Kidney (tissue), 14 donors: ENCODE measurements around the gene VPS9D1. TPM values are rescaled to one million over a fixed set of nuclear protein-coding genes. Genes with fewer than 3 reads are reported as not detected.

Source experiments
- DNase-seq, 5 donors: peaks; one replicate each; pipeline ENCODE4 v3.0.0-alpha.2; 2013 to 2020
- FAIRE-seq: peaks from 2 replicates; lab custom pipeline; 2012; peaks lifted over from hg19 to GRCh38; lab: Jason Lieb, UNC
- H3K27ac ChIP-seq, 2 donors: one replicate each; pipeline ENCODE4 v1.7.0; 2013; ENCODE audit warnings: low read depth in 2 of 2, low read length in 2 of 2, inconsistent platforms in 1 of 2
- H3K27me3 ChIP-seq: one replicate; pipeline ENCODE4 v1.7.1; 2013; ENCODE audit warnings: low read length, inconsistent platforms; ENCODE audit not compliant: control insufficient read depth, insufficient read depth
- H3K36me3 ChIP-seq, 3 donors: one replicate each; pipeline versions ENCODE4 v1.7.0 to v1.7.1; 2013; ENCODE audit warnings: low read length in 3 of 3, control low read depth in 1 of 3, inconsistent platforms in 1 of 3; ENCODE audit not compliant: insufficient read depth in 3 of 3, control insufficient read depth in 2 of 3
- H3K4me1 ChIP-seq, 3 donors: one replicate each; pipeline versions ENCODE4 v1.7.0 to v1.7.1; 2013; ENCODE audit warnings: low read length in 3 of 3, inconsistent platforms in 1 of 3, low read depth in 1 of 3; ENCODE audit not compliant: control insufficient read depth in 2 of 3, insufficient read depth in 2 of 3
- H3K4me3 ChIP-seq, 3 donors: one replicate each; pipeline versions ENCODE4 v1.7.0 to v1.8.1; 2013; ENCODE audit warnings: low read length in 3 of 3, control low read depth in 1 of 3, inconsistent platforms in 1 of 3
- H3K9ac ChIP-seq, 3 donors: one replicate each; pipeline versions ENCODE4 v1.7.0 to v1.7.1; 2013; ENCODE audit warnings: low read length in 3 of 3, control low read depth in 1 of 3, inconsistent platforms in 1 of 3
- H3K9me3 ChIP-seq, 3 donors: one replicate each; pipeline versions ENCODE4 v1.7.0 to v1.7.1; 2013; ENCODE audit warnings: low read length in 3 of 3, control low read depth in 1 of 3, inconsistent platforms in 1 of 3; ENCODE audit not compliant: control insufficient read depth in 2 of 3, insufficient read depth in 1 of 3
- CTCF ChIP-seq: IDR thresholded peaks from 3 replicates; pipeline ENCODE4 v1.5.1; 2012; ENCODE audit warnings: mild to moderate bottlenecking, moderate library complexity, borderline replicate concordance; ENCODE audit not compliant: insufficient read depth; ENCODE audit errors: extremely low read depth
- intact Hi-C: fragments of 100-400 bp; cut with DNase I; formaldehyde crosslinking; loops from one replicate; pipeline ENCODE4 v1.11.1; 2022
- polyA plus RNA-seq: library from polyadenylated mRNA; stranded (reverse); fragments of 350-450 nt; fragmentation: Illumina TruSeq; extraction: RNeasy Lipid Tissue Mini Kit (QIAGEN cat#74804); gene quantifications from one replicate; pipeline ENCODE4 v1.2.3, GENCODE V29; 2014; ENCODE audit warnings: low read depth, low replicate concordance; ENCODE audit not compliant: insufficient read depth
- total RNA-seq: library from RNA; stranded (reverse); fragmentation: NEBNext Ultra II Directional; extraction: Animal tissue kit (Norgen Biotek cat#: 25700); gene quantifications from one replicate; pipeline ENCODE4 v1.2.1, GENCODE V29; 2021
- donor health status: control.
- donor health status: control.
- donor health status: control.
- donor health status: control.
- donor health status: control.
- donor health status: DM: yes; HTN: yes; CAD: no.
- donor health status: Normal renal cell carcinoma (clear cell type).

Gene VPS9D1
- total and polyA plus RNA-seq, 2 donors from 2014 or later, result 18.3 to 24.4 TPM

GRCh38 chr16:89686520-89687091 lies 34.1 kb downstream of the VPS9D1 start, which contains the start of gene CDK10:
TSS of gene CDK10 (plus strand) at chr16:89686689. CDS start at chr16:89686711, 22 bp downstream.
- no peaks in the 10 kb centered on the region for H3K9me3 ChIP-seq
- H3K9ac ChIP-seq, result peak within 1 kb of the TSS; percentile 25 to 61 (median 49)
- peaks cover 3 to 17% (median 17%) of the 10 kb centered on the region in 3 donors for H3K36me3 ChIP-seq
- FAIRE-seq (no peak), DNase-seq (peak; percentile 93 to 97 (median 95))
- no peak for TF ChIP-seq CTCF
- H3K4me3 ChIP-seq, result peak within 1 kb of the TSS; percentile 61 to 85 (median 77)
- H3K27ac ChIP-seq, result peak within 1 kb of the TSS; percentile 81 to 95
- H3K27me3 ChIP-seq, result no peaks in the 10 kb centered on the region
- peaks cover 0 to 12% (median 5%) of the 10 kb centered on the region in 3 donors for H3K4me1 ChIP-seq
- intact Hi-C loops, result no loop called here

- no peak for FAIRE-seq
Observed at GRCh38 chr16:89685916-89686315, 34.8 kb downstream of the VPS9D1 start.

GRCh38 chr16:89678258-89678657 lies 42.4 kb downstream of the VPS9D1 start:
- H3K4me1 ChIP-seq, result no peaks in the 10 kb centered on the region
- intact Hi-C loops, result no loop called here
- no peak for TF ChIP-seq CTCF
- H3K4me3 ChIP-seq, result no peak overlapping the region
- no peak overlapping the region for H3K9ac ChIP-seq
- no peaks in the 10 kb centered on the region for H3K9me3 ChIP-seq
- no peaks in the 10 kb centered on the region for H3K36me3 ChIP-seq
- no peak overlapping the region for H3K27ac ChIP-seq
- DNase-seq, result no peak
- peak; percentile 49 for FAIRE-seq
- no peaks in the 10 kb centered on the region for H3K27me3 ChIP-seq

More at GRCh38 chr16:89685916-89686315, 34.8 kb downstream of the VPS9D1 start:
- Histone ChIP-seq H3K36me3 (peaks cover 0 to 13% (median 12%) of the 10 kb centered on the region in 3 donors), H3K27ac (no peak overlapping the region), H3K4me1 (peaks cover 0 to 12% (median 5%) of the 10 kb centered on the region in 3 donors), H3K9ac (no peak overlapping the region), H3K9me3 (no peaks in the 10 kb centered on the region), H3K27me3 (no peaks in the 10 kb centered on the region), H3K4me3 (peak overlapping the region in 1 of 3 donors; percentile 85)
- intact Hi-C loops, result no loop called here
- DNase-seq, result no peak
- no peak for TF ChIP-seq CTCF
